Activated T-helper 9 cell treated with anti-CD3 and anti-CD28 coated beads, Interleukin-2, amount 50 U/mL, for 16 hours (primary cell): ENCODE data around the gene SSBP2.
"Not testable (repeated sequence)": the region's sequence is repeated elsewhere in the genome, so short reads cannot be mapped to it uniquely, and the experiment has no call there.

Experiments used
- DNase-seq: peaks from one replicate; pipeline ENCODE4 v3.0.0-alpha.2; 2020; ENCODE audit warnings: low read depth

Gene SSBP2

DNA sequence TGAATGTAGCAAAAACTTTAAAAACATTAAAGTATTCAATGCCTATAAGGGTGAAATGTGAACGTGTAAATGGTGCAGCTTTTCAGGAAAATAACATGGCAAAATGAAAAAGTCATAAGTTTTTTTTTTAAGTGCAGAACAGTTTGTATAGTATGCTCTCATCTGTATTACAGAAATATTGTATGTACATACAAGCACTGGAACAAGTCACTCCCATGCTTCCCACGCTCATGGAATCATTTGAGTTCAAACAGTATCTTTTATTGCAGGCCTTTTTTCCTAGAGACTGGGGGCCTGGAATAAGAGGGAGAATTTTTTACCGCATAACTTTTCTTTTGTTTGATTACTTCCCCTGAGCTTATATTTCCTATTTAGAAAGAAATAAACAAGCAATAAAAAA lies 94.1 kb downstream of the SSBP2 start:
- no peak for DNase-seq

DNA sequence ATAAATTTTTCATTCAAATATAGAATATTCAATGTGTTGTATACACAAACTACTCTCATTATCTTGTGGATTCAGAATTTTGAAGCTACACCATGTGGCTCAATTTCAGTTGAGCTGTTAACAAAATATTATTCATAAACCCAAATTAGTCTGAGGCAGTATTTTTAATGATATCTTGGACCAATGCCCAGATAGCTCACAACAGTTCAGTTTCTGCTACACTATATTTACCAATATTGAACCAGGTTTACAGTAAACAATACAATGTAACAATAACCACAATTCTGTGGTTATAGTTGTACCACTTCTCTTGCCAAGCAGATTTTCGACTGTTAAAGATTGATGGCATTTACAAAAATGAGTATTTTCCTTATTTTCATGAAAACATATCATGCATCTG lies 99.9 kb downstream of the SSBP2 start:
- no peak for DNase-seq

DNA sequence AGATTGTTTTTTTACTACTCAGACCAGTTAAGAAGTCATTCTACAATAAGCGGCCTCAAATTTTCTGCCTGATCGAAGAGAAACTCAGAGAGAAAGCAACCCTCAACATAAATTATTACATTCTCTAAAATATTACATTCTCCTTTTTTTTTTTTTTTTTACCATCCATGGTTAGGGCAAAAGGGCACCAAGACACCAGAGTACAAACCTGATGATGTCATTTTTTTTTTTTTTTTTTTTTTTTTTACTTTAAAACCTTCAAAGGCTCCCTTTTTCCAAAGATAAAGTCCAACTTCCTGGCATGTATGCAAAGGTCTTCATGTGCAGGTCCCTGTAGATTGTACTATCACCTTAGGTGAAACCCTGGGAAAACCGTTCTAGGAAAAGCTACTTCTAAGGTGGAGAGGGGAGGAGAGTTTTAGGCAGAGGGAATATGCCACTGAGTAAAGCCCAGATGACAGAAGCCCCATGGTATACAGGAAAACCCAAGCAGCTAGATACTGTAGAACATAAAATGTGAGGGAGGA lies 104.4 kb downstream of the SSBP2 start:
- no peak for DNase-seq

DNA sequence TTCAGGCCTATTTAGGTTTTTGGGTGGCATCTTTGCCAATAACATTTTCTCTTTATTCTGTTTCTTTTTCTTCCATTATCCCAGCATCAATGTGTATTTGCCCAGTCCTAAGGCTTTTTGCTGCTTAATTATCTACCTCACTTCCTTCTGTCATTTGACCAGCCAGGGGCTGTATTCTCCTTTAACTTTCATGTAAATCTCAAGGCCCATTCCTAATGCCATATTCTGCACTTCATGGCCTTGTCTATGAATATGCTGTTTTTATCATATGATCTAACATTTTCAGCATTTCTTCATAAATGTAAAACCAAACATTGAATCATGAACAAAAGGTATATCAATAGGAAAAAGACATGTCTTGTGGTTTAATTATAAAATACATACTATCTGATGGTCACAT lies 108.7 kb downstream of the SSBP2 start:
- no peak for DNase-seq

DNA sequence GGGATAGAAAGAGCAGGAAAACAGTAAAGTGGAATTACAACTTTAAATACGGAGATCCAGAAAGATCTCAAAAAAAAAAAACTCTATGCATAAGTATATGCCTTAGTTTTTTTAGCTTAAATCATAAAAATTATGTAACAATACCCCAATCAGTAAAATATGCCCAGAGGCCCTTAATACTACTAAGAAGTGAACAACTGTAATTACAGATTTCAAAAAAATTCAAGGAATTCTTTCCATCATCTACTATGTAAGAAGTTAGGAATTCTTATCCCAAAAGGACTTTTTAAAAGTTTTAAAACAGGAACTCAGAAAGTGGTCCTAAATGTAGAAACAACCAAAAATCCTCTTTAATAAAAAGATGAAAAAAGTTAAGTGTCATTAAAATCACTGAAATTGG lies 111.3 kb downstream of the SSBP2 start:
- no peak for DNase-seq

DNA sequence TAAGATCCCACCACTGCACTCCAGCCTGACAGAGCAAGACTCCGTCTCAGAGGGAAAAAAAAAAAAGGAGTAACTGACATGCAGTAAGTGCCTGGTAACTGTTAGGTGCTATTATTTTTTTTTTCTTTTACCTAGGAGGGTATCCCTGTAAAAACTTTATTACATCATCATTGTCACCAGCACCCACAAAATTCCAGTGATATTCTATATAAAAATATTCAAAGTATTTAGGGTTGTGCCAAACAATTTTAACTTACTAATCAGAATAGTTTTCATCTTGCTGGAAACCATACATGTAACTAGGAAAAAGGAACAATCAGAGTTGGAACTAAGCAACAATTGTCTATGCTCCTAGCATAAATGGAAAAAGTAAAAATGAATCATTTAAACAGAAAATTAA lies 112.4 kb downstream of the SSBP2 start:
- DNase-seq, result no peak

DNA sequence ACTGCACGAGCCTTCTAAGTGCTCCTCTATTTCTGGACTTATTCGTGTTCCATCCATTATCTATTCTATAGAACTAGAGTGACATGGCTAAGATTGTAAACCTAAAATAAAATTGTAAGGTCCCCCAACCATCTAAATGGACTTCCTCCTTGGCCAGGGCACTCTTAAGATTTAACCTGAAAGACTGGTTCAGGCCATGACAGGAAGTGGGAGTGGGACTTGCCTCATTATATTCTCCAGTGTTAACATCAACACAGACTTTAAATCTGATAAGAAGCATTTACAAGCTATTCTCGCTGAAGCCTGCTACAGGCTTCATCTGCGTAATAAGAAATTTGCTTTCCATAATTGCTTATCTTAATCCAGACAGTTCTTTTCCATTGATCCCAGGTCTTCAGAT lies 117.0 kb downstream of the SSBP2 start:
- no peak for DNase-seq

DNA sequence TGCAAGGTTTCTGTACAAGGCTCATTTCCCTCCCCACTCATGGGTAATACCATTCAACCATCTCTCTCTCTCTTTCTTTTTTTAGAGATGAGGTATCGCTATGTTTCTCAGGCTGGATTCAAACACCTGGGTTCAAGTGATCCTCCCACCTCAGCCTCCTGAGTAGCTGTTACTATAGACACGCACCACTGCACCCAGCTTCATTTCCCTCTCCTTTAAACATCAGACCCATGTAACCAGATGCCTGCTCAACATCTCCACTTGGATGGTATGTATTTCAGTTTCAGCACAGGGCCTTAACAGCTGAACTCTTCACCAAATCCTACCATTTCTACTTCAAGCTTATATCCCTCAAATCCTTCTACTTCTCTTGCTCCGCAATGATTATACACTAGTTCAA lies 117.4 kb downstream of the SSBP2 start:
- no peak for DNase-seq

DNA sequence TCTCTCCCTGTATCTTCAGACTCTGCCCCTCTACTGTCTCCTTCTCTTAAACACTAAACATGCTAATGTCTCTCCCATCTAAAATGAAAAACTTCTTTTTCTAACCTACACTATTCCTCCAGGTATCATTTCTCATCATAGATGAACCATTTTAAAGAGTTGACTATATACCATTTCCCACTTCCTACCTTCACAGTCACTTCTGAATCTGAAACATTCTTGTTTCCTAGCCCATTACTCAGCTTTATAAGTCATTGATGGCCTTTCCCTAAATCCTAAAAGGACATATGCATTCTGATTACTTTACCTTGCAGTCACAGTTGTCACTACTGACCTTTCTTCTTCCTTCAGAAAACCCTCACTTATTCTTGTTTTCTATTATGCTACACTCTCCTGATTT lies 118.2 kb downstream of the SSBP2 start:
- no peak for DNase-seq

DNA sequence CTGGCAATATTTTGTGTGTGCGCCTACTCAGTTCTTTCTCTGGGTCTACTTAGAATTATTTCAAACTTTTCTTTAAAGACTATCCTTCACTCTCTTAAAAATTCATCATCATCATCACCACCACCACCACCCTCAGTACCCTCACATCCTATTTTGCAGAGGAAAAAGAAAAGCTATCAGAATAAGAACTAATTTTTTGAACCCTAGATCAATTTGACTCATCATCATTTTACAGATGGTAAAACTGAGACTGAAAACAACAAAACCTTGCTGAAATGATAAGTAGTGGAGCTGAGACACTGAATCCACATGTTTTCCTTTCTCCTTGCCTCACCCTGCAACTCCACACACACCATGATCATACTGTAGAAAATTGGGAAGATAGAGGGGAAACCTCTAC lies 119.3 kb downstream of the SSBP2 start:
- no peak for DNase-seq

DNA sequence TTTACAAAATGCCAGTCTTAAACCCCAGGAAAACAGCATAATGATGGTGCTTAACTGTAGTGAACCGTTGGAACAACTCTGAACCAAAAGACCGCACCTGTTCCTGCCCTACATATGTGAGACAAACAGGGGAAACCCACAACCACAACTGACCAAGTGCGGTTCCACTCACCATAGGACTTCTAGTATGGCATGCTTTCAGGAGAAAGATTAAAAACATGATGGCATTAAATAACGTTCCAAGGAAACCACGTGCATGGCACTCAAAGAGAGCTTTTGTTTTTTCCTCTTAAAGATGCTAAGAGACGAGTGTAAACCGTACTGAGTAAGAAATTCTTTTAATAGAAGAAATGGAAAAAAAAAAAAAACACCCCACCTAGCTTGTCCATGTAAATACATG lies 119.8 kb downstream of the SSBP2 start:
- no peak for DNase-seq

DNA sequence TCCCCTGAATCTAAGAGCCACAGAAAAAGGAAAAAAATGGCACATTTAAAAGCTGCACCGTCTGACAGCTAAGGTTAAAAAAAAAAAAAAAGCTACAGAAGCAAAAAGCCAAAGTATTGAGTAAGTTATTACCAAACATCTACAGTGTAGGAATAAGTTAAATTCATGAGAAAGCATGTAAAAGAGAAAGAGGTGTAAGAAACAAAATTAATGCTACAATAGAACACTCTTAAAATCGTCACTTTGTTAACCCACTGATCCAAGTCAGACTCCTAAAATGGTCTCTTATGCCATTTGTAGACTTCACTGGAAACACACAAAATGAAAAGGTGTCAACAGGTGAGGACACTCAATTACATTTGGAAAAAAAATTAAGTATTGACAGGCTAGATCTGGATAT lies 120.2 kb downstream of the SSBP2 start:
- no peak for DNase-seq

DNA sequence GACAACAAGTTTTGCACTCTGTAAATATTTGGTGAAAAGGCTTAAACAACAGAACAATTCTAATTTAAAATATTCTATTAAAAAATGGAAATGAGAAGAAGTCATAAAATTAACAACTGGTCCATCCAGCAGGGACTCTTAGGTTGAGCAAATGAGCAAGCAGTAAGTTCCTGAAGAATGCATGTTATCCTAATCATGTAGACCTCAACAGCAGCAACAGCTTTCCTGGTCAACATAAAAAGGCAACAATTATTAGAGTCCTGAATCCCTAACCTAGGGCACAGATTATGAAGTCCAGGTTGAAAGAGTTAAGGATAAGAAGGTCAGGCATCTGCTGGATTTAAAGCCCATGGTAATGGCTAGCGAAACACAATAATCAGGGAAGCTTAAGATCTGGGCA lies 120.9 kb downstream of the SSBP2 start:
- no peak for DNase-seq

DNA sequence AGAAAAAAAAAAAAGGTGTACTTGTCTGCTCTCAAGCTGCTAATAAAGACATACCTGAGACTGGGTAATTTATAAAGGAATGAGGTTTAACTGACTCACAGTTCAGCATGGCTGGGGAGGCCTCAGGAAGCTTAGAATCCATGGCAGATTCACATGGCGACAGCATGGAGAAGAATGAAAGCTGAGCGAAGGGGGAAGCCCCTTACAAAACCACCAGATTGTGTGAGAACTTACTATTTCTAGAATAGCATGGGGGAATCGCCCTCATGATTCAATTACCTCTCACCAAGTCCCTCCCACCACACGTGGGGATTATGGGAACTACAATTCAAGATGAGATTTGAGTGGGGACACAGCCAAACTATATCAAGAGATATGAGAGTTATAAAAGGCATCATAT lies 122.8 kb downstream of the SSBP2 start:
- DNase-seq, result not testable (repeated sequence)

DNA sequence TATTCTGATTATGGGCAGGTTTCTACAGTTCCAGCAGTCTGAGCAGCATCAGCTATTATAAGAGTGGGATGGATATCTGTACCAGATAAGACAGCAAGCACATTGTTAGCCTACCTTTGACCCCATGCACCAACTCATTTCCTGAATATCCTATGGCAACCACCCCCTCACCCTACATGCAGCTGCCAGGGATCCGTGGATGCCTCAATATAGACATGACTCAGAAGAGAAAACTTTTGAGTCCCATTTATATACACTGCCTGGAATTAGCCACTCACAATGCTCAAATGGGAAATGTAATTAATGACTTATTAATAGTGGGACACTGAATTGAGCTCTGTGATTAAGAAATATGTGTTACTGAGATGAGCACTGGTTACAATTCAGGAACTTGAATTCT lies 124.4 kb downstream of the SSBP2 start:
- DNase-seq, result no peak

DNA sequence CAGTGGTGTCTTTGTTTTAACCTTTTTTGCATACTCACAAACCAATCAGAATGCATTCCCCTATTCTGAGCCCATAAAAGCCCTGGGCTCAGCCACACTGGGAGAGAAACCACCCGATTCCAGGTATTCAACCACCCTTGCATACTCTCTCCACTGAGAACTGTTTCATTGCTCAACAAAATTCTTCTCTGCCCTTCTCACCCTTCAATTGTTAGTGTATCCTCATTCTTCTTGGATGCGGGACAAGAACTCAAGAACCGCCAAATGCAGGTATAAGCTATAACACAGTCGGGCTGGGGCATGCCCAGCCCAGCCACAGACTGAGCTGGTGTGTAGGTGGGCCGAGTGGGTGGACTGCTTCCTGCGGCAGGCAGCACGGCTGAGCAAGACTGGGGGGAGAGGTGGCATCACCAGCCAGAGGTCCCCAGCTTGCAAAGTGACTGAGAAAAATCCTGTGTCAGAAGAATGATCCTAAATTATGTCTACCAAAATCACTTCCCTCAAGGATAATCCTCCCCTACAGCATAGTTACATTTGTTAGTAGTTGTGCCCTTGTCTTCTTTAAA lies 141.0 kb downstream of the SSBP2 start:
- DNase-seq, result no peak

DNA sequence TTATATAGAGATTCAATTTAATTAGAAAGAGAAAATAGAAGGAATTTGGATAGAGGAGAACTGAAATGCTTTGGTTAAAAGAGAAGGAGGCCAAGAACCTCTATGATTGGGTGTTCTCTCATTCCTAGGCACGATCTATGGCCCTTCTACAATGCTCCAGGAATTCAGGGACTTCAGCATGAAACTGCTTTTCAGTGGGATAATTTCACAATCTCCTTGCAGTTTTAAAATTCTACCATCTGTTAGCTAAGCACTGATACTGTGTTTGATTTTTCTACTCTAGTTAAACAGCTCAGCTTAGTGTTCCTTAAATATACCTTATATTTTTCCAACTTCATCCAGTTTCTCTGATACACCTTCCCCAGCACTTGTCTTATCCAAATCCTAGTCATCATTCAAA lies 141.9 kb downstream of the SSBP2 start:
- DNase-seq, result no peak

DNA sequence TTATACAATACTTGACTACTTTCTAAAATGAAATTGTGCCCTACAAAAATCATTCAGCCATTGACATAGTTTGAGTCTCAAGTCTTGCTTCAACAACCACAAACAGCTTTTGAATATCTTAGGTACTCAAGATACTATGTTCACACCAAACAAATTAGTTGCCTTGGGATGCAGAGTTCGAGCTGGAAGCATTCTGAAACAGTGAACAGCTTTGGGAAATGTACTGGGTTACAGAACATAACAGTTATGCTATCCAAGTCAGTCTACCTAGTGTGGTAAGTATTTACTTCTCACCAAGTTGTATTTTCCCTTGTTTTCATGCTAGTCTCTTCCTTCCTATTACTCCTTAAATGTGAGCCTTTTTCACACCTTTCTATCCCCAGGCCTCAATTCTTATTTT lies 143.2 kb downstream of the SSBP2 start:
- DNase-seq, result no peak

DNA sequence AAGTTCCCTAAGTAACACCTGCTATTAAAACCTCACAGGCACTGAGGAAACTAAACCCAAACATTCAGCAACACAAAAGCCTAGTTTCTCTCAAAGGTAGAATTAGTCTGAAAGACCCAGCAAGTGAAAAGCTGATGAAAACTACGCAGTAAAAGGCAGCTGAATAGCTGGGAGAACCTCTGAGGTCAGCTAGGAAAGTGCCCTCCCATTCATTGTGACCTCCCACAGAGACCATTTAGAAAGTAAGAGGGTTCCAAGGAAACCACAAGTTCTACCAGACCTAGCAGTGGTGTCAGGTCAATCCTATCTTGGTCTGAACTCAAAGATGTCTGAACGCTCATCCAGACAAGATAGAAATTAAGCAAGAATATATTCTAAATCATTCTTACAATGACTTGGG lies 144.7 kb downstream of the SSBP2 start:
- DNase-seq, result no peak

DNA sequence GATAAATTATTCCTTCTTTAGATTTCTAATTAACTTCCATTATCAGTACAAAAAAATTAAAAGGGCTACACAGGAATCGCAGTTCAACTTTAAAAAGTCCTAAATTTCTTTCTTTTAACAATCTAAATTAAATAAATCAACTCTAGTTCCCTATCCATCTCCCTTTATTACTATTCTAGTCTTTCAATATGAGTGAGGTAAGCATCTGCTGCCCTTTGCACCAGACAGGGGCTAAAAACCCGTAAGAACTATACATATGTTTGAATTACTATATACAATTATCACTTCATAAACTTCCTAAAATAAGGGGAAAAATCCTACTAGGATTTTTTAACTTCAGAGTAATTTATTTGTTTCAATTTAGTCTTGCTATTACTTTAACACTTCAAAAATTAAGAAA lies 145.6 kb downstream of the SSBP2 start:
- no peak for DNase-seq

DNA sequence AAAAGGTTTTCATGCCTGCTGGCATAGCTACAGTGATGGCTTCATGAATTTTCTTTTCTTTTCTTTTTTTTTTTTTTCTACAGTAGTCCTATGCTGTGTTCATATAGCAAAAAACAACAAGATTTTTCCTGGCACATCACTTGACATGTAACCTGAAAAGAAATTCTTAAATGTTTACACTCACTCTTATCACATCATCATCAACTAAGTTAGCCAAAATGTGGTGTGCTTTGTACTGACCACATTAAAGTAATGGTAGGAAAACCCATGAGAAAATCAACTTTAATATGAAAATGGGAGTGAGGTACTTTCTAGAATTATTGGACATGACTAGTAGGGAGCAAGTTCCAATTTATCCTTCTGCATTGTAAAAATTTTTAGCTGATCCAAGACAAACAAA lies 146.7 kb downstream of the SSBP2 start:
- DNase-seq, result no peak

DNA sequence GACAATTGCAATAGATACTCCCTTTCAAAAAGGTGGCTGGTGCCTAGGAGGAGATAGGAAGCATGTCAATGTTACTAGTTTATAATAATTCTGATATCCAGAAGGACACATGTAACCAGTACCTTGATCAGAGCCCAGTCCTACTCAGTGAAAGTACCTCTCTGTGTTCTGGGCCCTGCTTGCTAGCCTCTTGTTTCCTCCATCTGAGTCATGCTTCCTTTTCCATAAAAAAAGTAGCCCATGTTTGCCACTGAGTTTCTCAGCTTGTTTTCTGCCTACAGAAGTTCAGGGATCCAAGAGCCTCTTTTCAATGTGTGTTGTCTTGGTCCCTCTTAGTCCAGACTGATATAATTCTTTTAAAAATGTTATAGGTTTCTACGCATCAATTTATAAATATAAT lies 149.0 kb downstream of the SSBP2 start:
- DNase-seq, result no peak

DNA sequence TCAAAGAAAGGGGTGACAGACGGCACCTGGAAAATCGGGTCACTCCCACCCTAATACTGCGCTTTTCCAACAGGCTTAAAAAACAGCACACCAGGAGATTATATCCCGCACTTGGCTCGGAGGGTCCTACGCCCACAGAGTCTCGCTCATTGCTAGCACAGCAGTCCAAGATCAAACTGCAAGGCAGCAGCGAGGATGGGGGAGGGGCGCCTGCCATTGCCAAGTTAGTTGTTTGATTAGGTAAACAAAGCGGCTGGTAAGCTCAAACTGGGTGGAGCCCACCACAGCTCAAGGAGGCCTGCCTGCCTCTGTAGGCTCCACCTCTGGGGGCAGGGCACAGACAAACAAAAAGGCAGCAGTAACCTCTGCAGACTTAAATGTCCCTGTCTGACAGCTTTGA lies 158.8 kb downstream of the SSBP2 start:
- not testable (repeated sequence) for DNase-seq

DNA sequence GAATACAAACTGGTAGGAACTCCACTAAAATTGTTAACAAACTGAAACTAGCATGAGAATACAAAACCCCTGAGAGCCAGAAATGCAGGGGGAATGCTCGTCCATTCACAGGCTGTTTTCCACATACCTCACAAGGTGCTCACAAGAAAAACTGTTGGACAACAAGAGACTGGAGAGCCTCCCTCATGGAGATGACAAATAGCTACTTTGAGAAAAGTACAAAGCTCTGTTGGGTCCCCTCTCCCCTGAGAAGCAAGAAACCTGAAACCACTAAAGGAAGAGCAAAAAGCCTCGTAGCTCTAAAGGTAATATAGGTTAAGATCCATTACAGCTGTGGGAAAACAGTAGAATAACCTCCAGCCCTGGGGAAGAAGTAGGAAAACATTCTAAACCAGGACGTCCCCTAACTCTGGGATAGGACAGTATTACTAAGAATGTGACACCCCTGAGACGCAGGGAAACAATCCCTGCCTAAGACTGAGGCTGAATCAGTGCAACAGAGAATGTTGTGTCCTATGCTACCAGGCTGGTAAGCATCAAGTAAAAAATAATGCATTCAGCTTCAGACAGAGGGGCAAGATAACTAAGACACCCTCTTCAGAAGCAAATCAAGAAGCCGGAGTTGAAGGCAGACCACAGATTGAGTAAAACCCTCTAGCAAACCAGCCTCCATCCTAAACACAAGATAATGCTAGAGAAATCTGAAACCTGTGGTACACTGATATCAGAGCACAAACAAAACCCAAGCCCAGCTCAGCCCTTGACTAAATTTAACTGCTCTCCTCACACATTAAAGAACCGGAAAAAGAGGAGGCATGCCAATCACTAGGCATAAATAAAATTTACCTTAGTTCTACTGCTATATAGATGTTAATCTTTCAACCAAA lies 160.2 kb downstream of the SSBP2 start:
- no peak for DNase-seq
